ENCODE data around the gene IGFBPL1.
"Not testable (repeated sequence)": the region's sequence is repeated elsewhere in the genome, so short reads cannot be mapped to it uniquely, and the experiment has no call there.

The IGFBPL1 gene

DNA sequence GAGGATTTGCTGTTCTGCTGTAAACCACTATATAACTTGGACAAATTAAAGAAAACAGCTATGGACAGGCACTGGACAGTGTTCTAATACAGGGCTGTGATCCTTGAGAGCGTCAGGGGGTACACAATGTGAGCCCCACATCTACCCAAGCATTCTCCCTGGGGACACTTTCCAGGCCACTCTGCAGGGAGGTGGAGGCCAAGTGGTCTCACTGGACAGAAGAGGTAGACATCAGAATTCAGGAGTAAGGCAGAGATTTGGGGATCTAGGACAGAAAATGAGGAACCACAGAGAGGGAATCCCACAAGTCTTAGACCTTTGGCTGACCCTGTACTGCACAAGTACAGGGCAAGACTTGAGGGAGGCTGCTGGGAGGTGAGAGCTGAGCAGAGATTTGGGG is 3.8 kb upstream of the IGFBPL1 start:
- no peak for DNase-seq

GRCh38 chr9:38424918-38425317 is 664 bp upstream of the IGFBPL1 start:
- DNase-seq, result no peak

- DNase-seq, result no peak
These were observed 831 bp downstream of the IGFBPL1 start for GRCh38 chr9:38423273-38423972.

DNA sequence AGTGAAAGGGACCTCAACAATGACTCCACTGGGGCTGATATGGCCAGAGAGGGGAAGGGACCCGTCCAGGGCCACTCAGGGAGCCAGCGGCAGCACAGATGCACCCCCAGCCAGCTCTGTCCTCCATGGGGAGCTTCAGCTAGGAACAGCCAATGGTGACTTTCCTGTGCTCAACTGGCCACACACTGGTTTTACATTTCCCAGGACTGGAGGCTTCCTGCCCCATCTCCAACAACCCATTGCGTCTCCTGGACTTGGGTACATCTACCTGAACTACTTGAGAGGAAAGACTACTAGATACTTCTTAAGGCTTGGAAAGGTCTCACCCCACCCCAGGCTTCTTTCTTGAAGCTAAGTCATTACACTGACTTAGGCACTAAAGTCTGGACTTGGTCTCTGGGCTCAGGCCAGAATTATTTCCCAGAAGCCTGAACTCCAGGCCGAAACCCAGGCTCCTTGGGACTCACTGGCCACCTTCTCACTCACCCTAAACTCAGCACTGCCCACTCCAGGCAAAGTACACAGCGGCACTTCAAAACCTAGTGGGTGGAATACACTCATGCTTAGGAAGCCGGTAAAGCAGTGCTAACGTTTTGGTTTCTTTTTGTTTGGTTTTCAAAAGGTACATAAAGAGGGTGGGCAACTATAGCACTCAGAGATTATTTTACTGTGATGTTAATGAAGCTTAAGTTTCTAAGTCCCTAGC is 1.5 kb downstream of the IGFBPL1 start:
- DNase-seq, result no peak

DNA sequence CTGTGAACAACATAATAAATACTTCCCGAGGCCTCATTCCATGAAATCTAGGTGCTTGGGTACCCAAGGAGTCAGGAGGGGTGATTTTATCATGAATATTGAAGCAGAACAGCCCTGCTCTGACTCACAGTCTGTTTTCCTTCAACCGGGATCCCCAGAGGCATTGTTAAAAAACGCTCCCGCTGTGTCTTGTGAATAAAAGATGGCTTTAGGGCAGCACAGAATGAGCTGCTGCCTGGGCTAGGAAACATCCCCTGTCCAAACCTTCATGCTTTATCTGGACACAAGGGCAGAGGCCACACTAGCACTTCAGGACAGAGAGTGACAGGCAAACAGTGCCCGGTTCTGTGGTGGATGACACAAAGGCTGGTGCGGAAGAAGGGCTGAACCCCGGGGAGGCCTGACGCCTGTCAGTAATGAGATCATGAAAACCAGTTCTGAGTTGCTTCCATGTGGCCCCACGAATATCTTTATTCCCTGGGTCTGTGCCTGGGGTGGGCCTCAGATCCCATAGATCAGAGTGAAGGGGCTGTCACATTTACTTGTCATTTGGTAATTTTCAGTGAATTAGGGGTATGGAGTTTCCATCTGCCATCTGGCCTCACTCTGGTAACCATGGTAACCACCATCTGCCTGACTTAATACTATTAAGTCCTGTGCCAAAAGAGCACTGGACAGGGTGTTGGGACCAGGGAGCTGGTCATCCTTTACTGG is 2.6 kb downstream of the IGFBPL1 start:
- DNase-seq, result no peak

DNA sequence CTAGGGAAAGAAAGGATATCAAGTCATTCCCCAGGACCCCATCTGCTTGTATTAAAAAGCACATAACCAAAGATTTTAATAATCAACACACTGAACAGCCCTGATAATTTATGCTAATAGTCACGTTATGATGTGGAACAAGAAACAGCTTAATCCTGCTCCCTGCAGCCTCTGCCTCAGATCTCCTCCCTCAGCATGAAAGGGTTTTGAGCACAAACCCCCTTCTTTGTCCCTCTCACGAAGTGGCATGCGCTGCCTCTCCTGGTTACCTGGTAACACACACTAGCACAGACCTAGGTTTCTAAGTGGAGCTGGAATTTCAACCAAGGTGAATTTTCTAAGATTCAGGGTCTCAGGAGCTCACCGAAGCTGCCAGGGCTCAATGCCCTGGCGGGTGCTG is 5.1 kb downstream of the IGFBPL1 start:
- no peak for DNase-seq

DNA sequence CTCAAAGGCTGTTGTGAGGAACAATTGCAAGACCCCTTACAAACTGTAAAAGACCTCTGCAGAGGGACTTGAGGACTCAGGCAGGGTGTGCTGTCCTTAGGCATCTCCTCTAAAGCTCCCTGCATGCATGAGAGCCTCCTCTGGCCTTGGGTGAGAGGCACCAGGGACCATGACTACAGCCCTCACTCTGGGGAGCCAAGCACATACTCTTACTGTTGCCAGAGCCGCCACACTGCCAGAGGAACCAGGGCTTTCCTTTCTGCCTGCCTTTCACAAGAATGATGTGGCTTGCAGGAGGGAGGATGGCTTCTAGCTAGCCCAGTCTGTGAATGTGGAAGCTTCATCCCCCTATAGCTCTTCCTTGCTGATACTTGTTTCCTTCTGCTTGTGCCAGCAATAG is 5.9 kb downstream of the IGFBPL1 start:
- DNase-seq, result no peak

GRCh38 chr9:38417003-38417945 is 7.0 kb downstream of the IGFBPL1 start:
- DNase-seq, result no peak

GRCh38 chr9:38416461-38416860 is 7.8 kb downstream of the IGFBPL1 start:
- no peak for DNase-seq

DNA sequence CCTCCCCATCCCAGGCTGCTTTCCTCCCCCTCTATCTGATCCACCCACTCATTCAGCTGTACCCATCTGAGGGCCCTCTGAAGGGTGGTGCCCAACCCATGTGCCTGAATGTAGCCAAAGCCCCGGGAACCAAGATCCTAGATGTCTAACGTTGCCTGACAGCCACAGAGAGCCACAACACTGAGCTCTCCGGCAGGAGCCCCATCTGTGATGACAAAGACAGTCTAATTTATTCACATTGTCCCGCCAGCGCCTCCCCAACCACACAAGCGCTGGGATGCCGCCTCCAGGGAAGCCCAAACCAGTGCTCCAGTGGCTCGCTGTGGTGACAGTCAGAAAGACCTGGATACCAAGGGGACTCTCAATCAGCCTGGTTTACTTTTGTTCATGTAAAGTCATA is 8.4 kb downstream of the IGFBPL1 start:
- no peak for DNase-seq

DNA sequence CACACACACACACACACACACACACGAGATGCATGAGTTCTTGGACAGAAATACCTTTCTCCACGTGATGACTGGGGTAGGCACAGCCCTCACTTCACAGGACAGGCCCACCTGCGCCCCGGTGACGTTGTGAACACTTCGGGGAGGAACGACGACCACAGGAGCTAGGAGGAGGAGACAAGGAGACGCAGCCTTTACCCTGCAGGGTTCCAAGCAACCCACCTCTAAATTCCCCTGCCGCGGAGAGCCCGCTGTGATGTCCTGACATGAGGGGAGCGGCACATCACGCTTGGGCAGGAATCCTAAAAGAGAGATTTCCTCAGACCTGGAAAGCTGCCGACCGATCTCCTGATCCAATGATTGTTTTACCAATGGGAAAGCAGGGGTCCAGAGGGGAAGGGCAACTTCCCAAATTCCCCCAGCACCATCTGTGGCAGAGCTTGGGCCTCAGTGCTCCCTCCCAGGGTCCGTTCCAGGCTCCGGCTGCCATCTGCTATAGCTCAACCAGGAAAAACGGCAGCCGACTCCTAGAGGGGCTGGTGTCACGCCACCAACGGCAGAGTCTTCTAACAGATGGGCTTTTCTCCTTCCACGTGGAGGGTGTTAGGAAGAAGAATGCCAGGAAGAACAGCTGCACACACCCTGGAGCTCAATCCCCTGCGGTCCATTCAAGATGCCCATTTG is 10.1 kb downstream of the IGFBPL1 start:
- DNase-seq, result no peak

DNA sequence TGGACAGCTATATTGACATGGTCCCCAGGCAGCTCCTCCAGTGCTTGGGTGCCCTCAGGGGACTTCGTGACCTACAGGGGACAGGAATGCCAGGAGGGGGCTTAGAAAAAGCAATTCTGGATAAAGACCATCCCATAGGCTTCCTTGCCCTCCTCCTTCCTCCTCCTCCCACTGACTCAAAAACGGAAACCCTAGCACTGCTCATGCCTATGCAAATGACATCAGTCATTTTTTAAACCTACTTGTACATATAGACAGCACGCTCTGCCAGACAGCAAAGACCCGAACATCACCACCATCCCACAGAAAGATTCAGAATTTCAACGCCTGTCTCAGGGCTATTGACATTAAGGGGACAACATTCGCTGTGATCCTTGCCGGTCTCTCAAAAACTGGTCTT is 11.0 kb downstream of the IGFBPL1 start:
- DNase-seq, result no peak

DNA sequence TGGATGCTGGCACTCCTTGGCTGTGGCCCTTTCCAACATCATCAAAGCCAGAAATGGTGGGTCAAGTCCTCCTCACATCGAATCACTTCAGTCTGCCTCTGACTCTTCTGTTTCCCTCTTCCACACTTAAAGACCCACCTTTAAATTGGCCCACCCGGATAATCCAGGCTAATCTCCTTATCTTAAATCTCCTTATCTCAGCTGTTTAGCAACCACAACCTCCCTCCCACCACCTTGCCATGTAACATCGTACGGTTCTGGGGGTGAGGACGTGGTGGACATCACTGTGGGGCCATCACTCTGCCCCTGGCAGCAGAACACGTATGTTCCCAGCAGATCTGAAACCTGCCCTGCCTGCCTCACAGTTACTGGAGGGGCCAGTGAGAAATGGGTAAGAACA is 11.5 kb downstream of the IGFBPL1 start:
- DNase-seq, result no peak

- no peak for DNase-seq
These were observed 15.5 kb downstream of the IGFBPL1 start for GRCh38 chr9:38408719-38409118.

DNA sequence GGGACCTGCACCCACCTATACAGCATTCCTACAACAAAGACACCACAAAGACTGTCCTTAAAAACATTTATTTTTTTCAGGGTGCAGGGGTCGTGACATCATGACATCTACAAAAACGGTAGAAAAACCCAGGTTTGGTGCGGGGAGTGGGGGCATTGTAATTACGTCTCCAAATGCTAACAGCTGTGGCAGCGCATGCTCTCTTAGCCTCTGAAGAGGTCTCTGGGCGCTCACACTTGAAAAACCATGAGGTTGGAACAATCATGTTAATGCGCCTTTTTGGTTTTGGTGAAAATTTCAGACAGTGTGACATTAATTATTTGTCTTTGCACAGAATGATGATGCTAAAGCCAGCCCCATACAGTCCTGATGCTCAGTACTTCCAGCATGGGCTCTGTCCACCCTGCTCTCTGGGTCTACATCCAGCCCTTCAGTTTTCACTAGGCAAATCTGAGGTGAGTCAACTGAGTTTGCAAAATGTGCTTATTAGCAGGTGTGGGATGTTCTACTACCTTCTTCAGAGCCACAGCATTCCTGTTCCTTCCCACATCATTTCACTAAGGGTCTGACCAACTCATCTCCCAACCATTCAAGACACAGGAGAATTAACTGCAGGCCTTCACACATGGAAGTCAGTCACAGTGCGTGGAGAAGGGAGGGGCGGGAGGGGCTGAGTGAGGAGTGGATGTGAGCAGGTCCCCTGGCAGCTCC is 17.6 kb downstream of the IGFBPL1 start:
- DNase-seq, result no peak

DNA sequence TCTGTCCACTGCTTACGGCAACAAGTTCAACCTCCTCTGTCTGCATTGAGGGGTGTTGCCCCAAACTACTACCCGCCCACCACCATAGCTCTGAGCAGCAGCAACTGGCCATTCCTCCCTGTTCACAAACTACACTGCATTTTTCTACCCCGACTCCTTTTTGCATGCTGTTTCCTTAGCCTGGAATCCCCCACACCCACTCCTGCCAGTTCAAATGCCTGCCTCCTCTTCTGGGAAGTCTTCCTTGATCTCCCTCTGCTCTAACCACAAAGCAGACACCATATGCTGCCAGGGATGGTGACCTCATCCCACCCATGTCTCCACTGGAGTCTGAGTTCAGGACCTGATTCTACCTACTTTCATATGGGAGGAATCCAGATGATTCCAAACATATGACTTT is 18.5 kb downstream of the IGFBPL1 start:
- no peak for DNase-seq

- DNase-seq, result no peak
These were observed 19.9 kb downstream of the IGFBPL1 start for GRCh38 chr9:38404314-38404713.

GRCh38 chr9:38401994-38402393 is 22.3 kb downstream of the IGFBPL1 start:
- DNase-seq, result no peak

DNA sequence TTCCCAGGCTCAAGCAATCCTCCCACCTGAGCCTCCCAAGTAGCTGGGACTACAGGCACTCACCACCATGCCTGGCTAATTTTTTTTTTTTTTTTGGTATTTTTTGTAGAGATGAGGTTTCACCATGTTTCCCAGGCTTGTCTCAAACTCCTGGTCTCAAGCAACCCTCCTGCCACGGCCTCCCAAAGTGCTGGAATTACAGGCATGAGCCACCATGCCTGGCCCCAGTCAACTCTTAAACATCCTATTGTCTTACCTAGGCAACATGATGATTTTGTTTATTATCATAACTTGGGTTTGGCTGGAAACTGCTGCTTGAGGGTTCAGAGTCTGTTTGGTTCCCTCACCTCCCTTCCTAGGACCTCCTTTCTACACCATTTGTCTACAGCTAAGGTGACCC is 25.1 kb downstream of the IGFBPL1 start:
- not testable (repeated sequence) for DNase-seq

DNA sequence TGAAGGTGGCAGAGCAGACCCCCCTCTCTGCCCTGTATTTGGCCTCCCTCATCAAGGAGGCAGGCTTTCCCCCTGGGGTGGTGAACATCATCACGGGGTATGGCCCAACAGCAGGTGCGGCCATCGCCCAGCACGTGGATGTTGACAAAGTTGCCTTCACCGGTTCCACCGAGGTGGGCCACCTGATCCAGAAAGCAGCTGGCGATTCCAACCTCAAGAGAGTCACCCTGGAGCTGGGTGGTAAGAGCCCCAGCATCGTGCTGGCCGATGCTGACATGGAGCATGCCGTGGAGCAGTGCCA is 27.9 kb downstream of the IGFBPL1 start:
- DNase-seq, result no peak

DNA sequence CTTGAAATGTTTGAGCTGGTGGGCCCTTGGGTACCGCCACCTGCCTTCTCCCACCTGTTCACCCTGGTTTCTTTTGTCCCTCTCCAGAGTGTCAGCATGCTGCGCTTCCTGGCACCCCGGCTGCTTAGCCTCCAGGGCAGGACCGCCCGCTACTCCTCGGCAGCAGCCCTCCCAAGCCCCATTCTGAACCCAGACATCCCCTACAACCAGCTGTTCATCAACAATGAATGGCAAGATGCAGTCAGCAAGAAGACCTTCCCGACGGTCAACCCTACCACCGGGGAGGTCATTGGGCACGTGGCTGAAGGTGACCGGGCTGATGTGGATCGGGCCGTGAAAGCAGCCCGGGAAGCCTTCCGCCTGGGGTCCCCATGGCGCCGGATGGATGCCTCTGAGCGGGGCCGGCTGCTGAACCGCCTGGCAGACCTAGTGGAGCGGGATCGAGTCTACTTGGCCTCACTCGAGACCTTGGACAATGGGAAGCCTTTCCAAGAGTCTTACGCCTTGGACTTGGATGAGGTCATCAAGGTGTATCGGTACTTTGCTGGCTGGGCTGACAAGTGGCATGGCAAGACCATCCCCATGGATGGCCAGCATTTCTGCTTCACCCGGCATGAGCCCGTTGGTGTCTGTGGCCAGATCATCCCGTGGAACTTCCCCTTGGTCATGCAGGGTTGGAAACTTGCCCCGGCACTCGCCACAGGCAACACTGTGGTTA is 28.4 kb downstream of the IGFBPL1 start:
- no peak for DNase-seq
